GM19351 (cell line): ENCODE results near the gene LTV1.
"Not testable (repeated sequence)": the region's sequence is repeated elsewhere in the genome, so short reads cannot be mapped to it uniquely, and the experiment has no call there.

Source experiments
- ATAC-seq: cut with Tn5 transposase; IDR thresholded peaks from one replicate; pipeline ENCODE4 v1.9.1; 2021; ENCODE audit warnings: mild to moderate bottlenecking, moderate library complexity; ENCODE audit not compliant: unreplicated experiment

LTV1 gene

DNA sequence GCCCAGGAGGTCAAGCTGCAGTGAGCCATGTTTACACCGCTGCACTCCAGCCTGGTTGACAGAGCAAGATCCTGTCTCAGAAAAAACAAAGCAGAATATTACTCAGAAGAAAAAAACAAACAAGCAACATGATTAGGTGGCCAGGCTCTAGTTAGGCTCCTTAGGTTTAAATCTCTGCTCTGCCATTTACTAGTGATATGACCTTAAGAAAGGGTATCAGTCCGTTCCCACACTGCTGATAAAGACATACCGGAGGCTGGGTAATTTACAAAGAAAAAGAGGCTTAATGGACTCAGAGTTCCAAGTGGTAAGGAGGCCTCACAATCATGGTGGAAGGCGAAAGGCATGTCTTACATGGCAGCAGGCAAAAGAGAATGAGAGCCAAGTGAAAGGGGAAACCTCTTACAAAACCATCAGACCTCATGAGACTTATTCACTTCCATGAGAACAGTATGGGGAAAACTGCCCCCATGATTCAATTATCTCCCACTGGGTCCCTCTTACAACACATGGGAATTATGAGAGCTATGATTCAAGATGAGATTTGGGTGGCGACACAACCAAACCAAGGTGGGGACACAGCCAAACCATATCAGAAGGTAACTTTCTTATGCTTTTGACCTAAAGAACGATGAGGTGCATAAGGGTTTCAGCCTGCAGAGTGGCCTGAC, 2.4 kb upstream of the LTV1 start:
- ATAC-seq, result no peak

DNA sequence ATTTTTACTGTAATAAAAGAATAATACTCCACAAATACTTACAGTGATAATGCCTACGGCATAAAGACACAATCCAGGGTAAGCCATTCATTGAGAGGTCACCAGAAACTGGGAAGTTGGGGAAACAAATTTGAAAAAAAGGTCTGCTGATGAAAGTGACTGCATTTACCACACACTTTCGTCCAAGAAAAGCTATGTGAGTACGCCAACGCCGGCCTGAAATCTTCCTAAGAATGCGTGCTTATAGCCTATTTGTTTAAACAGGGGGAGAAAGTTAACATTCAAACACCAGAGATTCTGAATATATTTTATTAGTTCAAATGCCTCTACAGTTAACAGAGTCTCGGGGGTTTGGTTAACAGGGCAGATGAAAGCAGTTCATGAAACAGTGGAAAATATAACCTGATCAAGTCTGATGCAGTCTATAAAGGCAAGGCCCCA, 657 bp upstream of the LTV1 start:
- ATAC-seq, result no peak

DNA sequence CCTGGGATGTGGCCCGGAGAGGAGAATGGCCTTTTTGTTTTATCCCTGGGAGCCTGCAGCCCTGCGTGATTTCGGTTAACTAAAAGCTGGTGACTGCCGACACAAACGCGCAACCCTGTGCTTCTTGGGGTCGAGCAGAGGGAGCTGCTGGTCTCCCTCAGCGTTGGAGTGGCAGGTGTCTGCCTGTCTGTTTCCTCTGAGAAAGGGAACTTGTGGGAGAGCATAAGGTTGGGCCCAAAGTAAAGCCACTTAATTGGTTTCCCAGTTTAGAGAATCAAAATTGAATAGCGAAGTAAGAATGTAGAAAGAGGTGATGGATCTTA, 500 bp downstream of the LTV1 start:
- peak; percentile 5 for ATAC-seq

DNA sequence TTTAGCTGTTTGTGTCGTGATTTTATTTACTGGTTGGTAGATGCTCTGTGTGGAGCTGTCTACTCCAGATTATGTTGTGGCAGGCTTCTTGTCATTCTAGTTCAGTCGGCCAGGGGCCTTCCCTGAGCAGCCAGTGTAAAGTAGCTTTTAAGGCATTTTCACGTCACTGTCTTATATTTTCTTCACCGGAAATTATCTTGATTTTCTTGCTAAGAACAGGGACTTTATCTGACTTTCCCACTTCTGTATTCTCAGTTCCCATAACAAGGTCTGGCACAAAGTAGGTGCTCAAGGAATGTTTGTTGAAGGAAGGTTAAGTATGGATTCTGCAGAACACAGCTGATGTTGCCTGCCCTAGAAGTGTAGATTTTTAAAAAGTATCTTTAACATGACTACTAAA, 868 bp downstream of the LTV1 start:
- no peak for ATAC-seq

DNA sequence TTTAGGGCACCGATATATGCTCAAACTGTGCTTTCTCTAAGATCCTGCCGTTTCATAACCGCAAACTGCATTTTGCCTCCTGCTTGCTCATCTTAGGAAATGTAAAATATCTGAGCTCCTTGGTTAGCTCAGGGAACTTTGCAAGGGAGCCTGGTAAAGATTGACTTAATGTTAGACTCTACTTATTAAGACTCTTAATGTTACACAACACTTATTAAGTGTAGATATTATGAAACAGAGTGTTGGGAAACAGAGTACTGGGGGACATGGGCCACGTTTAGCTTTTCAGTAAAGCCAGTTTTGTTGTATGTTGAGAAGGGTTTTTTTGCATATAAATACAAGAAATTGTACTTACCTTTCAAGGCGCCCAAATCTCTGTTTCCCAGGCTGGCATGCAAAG, 1.9 kb downstream of the LTV1 start:
- ATAC-seq, result no peak

DNA sequence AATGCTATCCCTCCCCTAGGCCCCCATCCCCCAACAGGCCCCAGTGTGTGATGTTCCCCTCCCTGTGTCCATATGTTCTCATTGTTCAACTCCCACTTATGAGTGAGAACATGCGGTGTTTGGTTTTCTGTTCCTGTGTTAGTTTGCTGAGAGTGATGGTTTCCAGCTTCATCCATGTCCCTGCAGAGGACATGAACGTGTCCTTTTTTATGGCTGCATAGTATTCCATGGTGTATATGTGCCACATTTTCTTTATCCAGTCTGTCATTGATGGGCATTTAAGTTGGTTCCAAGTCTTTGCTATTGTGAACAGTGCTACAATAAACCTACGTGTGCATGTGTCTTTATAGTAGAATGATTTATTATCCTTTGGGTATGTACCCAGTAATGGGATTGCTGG, 8.6 kb downstream of the LTV1 start:
- not testable (repeated sequence) for ATAC-seq

DNA sequence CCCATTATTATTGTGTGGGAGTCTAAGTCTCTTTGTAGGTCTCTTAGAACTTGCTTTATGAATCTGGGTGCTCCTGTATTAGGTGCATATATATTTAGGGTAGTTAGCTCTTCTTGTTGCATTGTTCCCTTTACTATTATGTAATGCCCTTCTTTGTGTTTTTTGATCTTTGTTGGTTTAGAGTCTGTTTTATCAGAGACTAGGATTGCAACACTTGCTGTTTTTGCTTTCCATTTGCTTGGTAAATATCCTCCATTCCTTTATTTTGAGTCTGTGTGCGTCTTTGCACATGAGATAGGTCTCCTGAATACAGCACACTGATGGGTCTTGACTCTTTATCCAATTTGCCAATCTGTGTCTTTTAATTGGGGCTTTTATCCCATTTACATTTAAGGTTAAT, 11.9 kb downstream of the LTV1 start:
- not testable (repeated sequence) for ATAC-seq

DNA sequence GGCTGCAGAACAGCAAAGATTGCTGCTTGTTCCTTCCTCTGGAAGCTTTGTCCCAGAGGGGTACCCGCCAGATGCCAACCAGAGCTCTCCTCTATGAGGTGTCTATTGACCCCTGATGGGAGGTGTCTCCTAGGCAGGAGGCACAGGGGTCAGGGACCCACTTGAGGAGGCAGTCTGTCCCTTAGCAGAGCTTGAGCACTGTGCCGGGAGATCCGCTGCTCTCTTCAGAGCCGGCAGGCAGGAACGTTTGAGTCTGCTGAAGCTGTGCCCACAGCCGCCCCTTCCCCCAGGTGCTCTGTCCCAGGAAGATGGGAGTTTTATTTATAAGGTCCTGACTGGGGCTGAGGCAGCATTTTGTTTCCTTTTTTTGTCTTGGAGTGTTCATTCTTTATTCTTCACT, 13.6 kb downstream of the LTV1 start:
- not testable (repeated sequence) for ATAC-seq

DNA sequence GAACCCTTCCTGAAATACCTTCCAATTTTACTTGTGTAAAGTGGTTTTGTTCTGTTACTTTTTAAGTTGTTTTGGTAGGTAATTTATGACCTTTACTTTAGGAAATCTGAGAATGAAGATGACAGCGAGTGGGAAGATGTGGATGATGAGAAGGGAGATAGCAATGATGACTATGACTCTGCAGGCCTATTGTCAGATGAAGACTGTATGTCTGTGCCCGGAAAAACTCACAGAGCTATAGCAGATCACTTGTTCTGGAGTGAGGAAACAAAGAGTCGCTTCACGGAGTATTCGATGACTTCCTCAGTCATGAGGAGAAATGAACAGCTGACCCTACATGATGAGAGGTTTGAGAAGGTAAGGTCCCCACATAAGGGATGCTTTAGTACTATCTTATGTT, 14.5 kb downstream of the LTV1 start:
- ATAC-seq, result no peak

DNA sequence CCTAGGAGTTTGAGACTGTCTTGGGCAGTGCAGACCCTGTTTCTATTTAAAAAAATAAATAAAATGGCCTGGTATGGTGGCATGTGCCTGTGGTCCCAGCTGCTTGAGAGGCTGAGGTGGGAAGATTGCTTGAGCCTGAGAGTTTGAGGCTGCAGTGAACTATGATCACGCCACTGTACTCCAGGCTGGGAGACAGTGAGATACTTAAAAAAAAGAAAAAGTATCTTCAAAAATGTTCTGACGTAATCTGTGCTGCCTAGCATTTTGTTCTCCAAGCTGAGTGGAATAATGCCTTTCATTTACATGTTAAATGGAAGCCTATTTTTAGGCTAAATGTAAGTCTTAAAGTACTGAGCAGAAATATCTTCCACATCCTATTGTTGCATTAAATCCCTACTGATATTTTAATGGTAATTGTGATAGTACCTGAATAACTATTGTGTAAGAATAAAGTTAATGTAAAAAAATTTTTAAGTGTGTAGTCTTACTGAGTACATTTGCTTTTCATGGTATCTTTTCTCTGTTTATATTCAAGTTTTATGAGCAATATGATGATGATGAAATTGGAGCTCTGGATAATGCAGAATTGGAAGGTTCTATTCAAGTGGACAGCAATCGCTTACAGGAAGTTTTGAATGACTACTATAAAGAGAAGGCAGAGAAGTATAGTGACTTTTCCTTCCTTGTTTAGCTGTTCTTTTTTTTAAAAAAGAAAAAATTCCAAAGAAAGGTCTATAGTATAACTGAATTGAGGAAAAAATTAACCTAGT, 16.9 kb downstream of the LTV1 start:
- ATAC-seq, result no peak

DNA sequence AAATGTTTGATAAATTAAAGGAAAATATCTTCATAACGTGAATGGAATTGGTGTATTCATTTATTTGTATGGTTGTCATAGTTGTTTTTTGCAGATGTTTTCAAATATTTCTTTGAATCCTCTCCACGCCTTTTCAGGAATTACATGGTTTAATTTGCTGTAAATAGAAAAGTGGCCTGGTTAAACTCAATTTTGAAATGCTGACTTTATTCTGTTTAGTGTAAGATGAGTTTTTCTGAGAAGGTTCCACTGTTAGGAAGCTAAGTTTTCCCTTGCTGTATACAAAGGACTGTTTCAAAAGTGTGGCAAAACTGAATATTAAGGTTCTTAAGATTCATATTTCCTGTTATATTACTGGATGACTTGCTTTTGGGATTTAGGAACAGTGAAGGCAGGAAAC, 20.6 kb downstream of the LTV1 start:
- no peak for ATAC-seq

DNA sequence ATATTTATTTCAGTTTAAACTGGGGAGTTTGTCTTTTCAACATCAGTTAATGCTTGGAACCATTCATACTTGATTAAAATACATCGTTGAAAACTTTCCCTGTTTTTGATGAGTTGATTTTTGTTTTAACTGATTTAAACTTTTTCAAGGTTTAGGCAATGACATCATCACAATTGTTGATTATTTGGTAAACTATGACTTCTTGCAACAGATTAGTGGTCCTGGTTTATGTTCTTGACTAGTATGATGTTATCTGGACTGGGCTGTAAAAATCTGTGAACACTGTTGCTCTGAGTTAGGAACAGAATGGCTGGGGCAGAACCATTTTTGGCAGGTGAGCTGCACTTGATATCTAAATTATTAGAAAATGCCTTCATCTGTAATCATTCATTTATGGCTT, 21.1 kb downstream of the LTV1 start, which contains the start of gene ZC2HC1B:
Gene ZC2HC1B, plus strand, starts transcription at position 241 of the 400 bp plus-strand sequence. Its CDS starts 66 bp downstream, at position 307.
- ATAC-seq, result no peak

DNA sequence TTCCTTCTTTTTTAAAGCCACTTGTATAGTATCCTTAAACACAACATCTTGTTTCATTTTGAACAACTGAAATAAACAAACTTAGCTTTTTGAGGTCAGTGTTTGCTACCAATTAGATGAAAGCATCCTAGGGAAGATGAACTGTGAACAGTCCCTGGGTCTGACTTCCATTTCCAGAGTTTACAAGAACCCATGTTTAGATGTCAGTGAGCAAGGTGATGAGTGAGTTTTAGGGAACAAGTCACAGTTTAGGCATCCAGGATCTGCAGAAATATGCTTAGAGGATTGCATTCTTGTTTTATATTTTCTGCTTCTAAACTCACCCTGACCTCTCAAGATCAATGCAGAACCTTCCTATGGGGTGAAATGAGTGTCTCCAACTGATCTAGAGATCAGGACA, 24.1 kb downstream of the LTV1 start:
- no peak for ATAC-seq

DNA sequence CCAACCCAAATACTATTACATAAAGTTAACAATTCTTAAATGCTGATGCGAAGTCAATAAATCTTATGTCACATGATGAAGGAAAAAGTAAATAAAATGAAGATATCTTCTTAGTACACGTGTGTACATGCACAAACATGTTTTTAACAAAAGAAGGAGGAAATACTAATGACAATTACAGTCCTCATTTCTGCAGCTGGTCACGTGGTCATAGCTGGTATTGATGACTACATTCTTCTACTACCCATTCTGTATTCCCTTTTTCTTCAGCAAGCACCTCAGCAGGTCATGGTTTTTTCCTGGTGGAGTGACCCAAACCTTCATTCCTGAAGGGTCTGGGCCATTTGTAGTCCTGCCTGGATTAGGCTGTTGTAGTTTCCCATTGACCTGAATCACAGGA, 25.7 kb downstream of the LTV1 start:
- ATAC-seq, result not testable (repeated sequence)

DNA sequence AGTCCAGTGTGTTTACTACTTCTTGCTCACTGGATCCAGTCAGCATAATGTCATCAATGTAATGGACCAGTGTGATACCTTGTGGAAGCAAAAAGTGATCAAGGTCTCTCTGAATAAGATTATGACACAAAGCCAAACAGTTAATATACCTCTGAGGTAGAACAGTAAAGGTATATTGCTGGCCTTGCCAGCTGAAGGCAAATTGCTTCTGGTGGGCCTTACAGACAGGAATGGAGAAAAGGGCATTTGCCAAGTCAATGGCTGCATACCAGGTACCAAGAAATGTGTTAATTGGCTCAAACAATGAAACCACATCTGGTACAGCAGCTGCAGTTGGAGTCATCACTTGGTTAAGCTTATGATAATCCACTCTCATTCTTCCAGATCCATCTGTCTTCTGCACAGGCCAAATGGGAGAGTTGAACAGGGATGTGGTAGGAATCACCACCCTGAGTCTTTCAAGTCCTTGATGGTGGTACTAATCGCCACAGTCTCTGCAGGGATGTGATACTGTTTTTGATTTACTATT, 28.1 kb downstream of the LTV1 start:
- ATAC-seq, result not testable (repeated sequence)

DNA sequence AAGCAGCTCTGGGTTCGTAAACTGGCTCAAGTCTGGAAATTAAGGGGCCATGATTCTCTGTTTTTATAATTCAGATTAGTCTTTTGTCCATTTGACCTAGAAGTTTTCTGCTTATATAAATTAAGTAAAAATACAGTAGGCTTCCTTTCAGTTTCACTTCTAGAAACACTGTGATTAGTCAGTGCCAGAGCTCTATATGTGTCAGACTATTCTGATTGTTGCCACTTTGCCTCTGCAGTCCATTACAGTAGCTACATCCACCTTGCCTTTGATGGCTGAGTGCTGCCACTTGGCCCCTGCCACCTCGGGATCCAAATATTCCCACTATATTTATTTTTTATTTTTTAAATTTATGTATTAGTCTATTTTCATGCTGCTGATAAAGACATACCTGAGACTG, 29.1 kb downstream of the LTV1 start:
- ATAC-seq, result peak; percentile 100

DNA sequence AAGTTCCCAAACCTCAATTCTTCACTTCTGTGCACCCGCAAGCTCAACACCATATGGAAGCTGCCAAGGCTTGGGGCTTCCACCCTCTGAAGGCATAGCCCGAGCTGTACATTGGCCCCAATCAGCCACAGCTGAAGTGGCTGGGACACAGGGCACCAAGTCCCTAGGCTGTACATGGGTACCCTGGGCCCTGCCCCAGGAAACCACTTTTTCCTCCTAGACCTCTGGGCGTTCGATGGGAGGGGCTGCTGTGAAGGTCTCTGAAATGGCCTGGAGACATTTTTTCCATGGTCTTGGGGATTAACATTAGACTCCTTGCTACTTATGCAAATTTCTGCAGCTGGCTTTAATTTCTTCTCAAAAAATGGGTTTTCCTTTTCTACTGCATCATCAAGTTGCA, 30.5 kb downstream of the LTV1 start:
- ATAC-seq, result not testable (repeated sequence)

DNA sequence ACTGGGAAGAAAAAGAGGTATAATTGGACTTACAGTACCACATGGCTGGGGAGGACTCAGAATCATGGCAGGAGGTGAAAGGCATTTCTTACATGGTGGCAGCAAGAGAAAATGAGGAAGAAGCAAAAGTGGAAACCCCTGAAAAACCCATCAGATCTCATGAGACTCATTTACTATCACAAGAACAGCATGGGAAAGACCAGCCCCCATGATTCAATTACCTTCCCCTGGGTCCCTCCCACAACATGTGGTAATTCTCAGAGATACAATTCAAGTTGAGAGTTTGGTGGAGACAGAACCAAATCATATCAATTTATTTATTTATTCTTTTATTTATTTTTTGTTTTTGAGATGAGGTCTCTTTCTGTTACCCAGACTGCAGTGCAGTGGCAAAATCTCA, 31.4 kb downstream of the LTV1 start:
- not testable (repeated sequence) for ATAC-seq

DNA sequence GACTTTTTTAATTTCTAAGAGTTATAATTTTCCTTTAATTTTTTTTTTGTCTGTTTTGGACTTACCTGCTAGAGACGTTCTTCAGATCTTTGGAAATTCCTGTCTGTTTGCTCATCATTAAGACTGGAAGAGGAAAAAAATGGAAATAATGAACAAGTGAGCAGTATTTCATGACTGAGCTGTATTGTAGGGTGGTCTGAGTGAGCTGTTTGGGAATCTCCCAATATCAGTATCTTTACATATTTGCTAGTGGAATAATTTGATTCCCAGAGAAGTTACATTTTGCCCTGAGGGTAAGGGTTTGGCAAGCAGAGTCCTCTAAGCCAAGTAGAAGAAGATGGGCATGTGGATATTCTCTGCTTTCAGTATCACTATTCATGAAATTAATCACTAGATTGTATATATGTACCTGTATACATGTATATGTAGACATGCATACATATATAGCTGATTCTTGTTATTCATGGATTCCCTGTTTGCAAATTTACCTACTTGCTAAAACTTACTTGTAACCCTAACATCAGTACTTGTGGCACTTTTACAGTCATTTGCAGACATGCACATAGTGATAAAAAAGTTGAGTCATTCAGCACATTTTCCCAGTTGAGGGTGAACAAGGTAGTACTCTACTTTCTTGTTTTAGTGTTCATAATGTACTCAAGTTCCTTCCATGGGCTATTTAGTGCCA, 34.6 kb downstream of the LTV1 start:
- no peak for ATAC-seq

DNA sequence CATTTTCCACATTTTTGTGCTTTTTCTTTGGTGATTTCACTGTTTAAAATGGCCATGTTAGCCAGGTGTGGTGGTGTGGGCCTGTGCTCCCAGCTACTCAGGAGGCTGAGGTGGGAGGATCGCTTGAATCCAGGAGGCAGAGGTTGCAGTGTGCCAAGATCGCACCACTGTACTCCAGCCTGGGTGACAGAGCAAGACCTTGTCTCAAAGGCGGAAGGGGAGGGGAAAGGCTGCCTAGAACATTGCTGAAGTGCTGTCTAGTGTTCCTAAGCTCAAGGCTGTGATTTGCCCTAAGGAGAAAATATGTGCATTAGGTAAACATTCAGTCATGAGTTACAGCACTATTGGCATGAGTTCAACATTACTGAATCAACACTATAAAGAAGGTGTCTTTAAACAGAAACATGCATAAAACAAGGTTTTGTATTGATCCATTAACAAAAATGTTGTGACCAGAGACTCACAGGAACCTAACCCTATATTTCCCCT, 35.2 kb downstream of the LTV1 start:
- ATAC-seq, result no peak

DNA sequence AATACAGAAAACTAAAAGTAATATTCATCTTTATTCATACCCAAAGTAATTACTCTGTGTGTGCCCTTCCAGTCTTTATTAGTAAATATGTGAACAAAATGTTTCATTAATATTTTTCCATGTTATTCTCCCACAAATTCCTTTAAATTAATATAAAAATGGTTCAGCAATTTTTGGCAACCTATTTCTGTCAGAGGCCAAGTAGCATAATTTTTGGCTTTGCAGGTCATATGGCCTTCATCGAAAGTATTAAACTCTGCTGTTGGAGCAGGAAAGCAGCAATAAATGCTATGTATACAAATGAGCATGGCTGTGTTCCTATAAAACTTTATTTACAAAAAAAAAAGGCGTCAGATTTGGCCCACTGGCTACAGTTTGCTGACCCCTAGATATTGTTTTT, 37.3 kb downstream of the LTV1 start:
- no peak for ATAC-seq
